Panc1 (cell line): Measurements from ENCODE around the gene FIGN.

Experiments used
- CTCF ChIP-seq: fragments of 450-650 bp; IDR thresholded peaks from 2 replicates; pipeline ENCODE4 v1.5.1; 2017; ENCODE audit warnings: mild to moderate bottlenecking
- POLR2AphosphoS5 ChIP-seq: IDR thresholded peaks from 2 replicates; pipeline ENCODE4 v1.6.1; 2012; ENCODE audit warnings: mild to moderate bottlenecking, low read depth, low read length, moderate library complexity
- REST ChIP-seq, 2 experiments: IDR thresholded peaks; 2 replicates each; pipeline ENCODE4 v1.6.1; 2011 to 2012; ENCODE audit warnings: low read depth in 2 of 2, control low read depth in 1 of 2, low read length in 1 of 2, mild to moderate bottlenecking in 1 of 2, moderate library complexity in 1 of 2; ENCODE audit not compliant: insufficient read depth in 1 of 2

- no peak for TF ChIP-seq POLR2AphosphoS5
- TF ChIP-seq REST (IDR thresholded peaks at IDR 0.05; ENCODE audit: insufficient read depth in 1 of 2, low read depth in 2 of 2, low read length in 1 of 2): no peak
- no peak for TF ChIP-seq CTCF
Observed at GRCh38 chr2:163775304-163775703, 39.5 kb upstream of the FIGN start.
